Astrocyte (in vitro differentiated cells and primary cell): ENCODE data around the gene TRIM72. TPM values are rescaled to one million over a fixed set of nuclear protein-coding genes. Genes with fewer than 3 reads are reported as not detected.

Experiments
- DNase-seq: peaks from one replicate; pipeline ENCODE4 v3.0.0-alpha.2; 2010; ENCODE audit warnings: low read depth
- FAIRE-seq: peaks from 2 replicates; lab custom pipeline; 2011; peaks lifted over from hg19 to GRCh38; lab: Jason Lieb, UNC
- H2AFZ ChIP-seq: 2 replicates; pipeline ENCODE4 v1.6.0; 2012; ENCODE audit warnings: low read depth, low read length, inconsistent platforms
- H3K27ac ChIP-seq: 2 replicates; pipeline ENCODE4 v1.5.1; 2011; ENCODE audit warnings: low read depth, low read length, inconsistent platforms
- H3K27me3 ChIP-seq: 2 replicates; pipeline ENCODE4 v1.6.0; 2011; ENCODE audit warnings: low read length, inconsistent platforms; ENCODE audit not compliant: insufficient read depth
- H3K36me3 ChIP-seq: 2 replicates; pipeline ENCODE4 v1.5.1; 2011; ENCODE audit warnings: low read length, inconsistent platforms; ENCODE audit not compliant: insufficient read depth
- H3K4me1 ChIP-seq: 2 replicates; pipeline ENCODE4 v1.5.1; 2011; ENCODE audit warnings: low read length, inconsistent platforms; ENCODE audit not compliant: insufficient read depth
- H3K4me2 ChIP-seq: 2 replicates; pipeline ENCODE4 v1.6.0; 2012; ENCODE audit warnings: low read length, inconsistent platforms
- H3K4me3 ChIP-seq: 2 replicates; pipeline ENCODE4 v1.5.1; 2011; ENCODE audit warnings: low read depth, mild to moderate bottlenecking, low read length, inconsistent platforms; ENCODE audit not compliant: insufficient read depth
- H3K79me2 ChIP-seq: 2 replicates; pipeline ENCODE4 v1.6.0; 2012; ENCODE audit warnings: mild to moderate bottlenecking, low read length, inconsistent platforms; ENCODE audit not compliant: insufficient read depth
- H3K9ac ChIP-seq: 2 replicates; pipeline ENCODE4 v1.6.0; 2012; ENCODE audit warnings: mild to moderate bottlenecking, low read length, inconsistent platforms
- H3K9me3 ChIP-seq: 2 replicates; pipeline ENCODE4 v1.5.1; 2012; ENCODE audit warnings: low read depth, mild to moderate bottlenecking, low read length, inconsistent platforms; ENCODE audit not compliant: insufficient read depth
- H4K20me1 ChIP-seq: 2 replicates; pipeline ENCODE4 v1.6.0; 2012; ENCODE audit warnings: low read length, inconsistent platforms; ENCODE audit not compliant: insufficient read depth
- H3K27ac Mint-ChIP-seq: one replicate; pipeline ENCODE4 v1.8.0; 2021; ENCODE audit warnings: mild to moderate bottlenecking, mixed read lengths; ENCODE audit not compliant: unreplicated experiment
- H3K27me3 Mint-ChIP-seq: one replicate; pipeline ENCODE4 v1.8.0; 2021; ENCODE audit warnings: low read depth, mixed read lengths; ENCODE audit not compliant: unreplicated experiment
- H3K36me3 Mint-ChIP-seq: one replicate; pipeline ENCODE4 v1.8.0; 2021; ENCODE audit warnings: low read depth, mixed read lengths; ENCODE audit not compliant: unreplicated experiment
- H3K4me1 Mint-ChIP-seq: one replicate; pipeline ENCODE4 v1.8.0; 2021; ENCODE audit warnings: low read depth, mixed read lengths; ENCODE audit not compliant: unreplicated experiment
- H3K4me3 Mint-ChIP-seq: one replicate; pipeline ENCODE4 v1.8.0; 2021; ENCODE audit warnings: mild to moderate bottlenecking, moderate library complexity, mixed read lengths; ENCODE audit not compliant: unreplicated experiment
- H3K9me3 Mint-ChIP-seq: one replicate; pipeline ENCODE4 v1.8.0; 2021; ENCODE audit warnings: mild to moderate bottlenecking, mixed read lengths; ENCODE audit not compliant: unreplicated experiment
- CTCF ChIP-seq: IDR thresholded peaks from 2 replicates; pipeline ENCODE4 v1.5.1; 2011; ENCODE audit warnings: low read depth, mild to moderate bottlenecking, inconsistent platforms, low read length, moderate library complexity; ENCODE audit not compliant: insufficient read depth
- EZH2 ChIP-seq: IDR thresholded peaks from 2 replicates; pipeline ENCODE4 v1.6.1; 2012; ENCODE audit warnings: mild to moderate bottlenecking, low read length, inconsistent platforms; ENCODE audit not compliant: insufficient read depth
- total RNA-seq: library from RNA; stranded (reverse); gene quantifications from 2 replicates; pipeline ENCODE4 v1.2.1, GENCODE V29; 2021

TRIM72 gene
- total RNA-seq, 1 donor from 2014 or later, result not detected

- Histone ChIP-seq H3K4me2 (peak overlapping the region; percentile 92), H3K27ac (peak overlapping the region; percentile 98), H3K4me1 (peaks cover 26% of the 10 kb centered on the region), H4K20me1 (peaks cover 58% of the 10 kb centered on the region), H3K9ac (peak overlapping the region; percentile 99), H3K79me2 (peaks cover 69% of the 10 kb centered on the region), H3K4me3 (peak overlapping the region; percentile 92), H3K9me3 (no peaks in the 10 kb centered on the region), H3K36me3 (peaks cover 36% of the 10 kb centered on the region), H3K27me3 (no peaks in the 10 kb centered on the region), H2AFZ (no peak overlapping the region)
- peaks cover 17% of the 10 kb centered on the region for H3K36me3 Mint-ChIP-seq
- DNase-seq (no peak), FAIRE-seq (no peak)
- H3K27me3 Mint-ChIP-seq, result no peaks in the 10 kb centered on the region
- H3K27ac Mint-ChIP-seq, result peak overlapping the region; percentile 100
- TF ChIP-seq EZH2 (no peak), CTCF (no peak)
- H3K9me3 Mint-ChIP-seq, result no peaks in the 10 kb centered on the region
- peaks cover 35% of the 10 kb centered on the region for H3K4me1 Mint-ChIP-seq
- peak overlapping the region; percentile 98 for H3K4me3 Mint-ChIP-seq
These were observed 32.7 kb upstream of the TRIM72 start for GRCh38 chr16:31181102-31181830.

GRCh38 chr16:31182391-31182790, 31.5 kb upstream of the TRIM72 start:
- no peaks in the 10 kb centered on the region for H3K9me3 Mint-ChIP-seq
- Histone ChIP-seq H3K4me1 (peaks cover 26% of the 10 kb centered on the region), H3K27me3 (no peaks in the 10 kb centered on the region), H4K20me1 (peaks cover 69% of the 10 kb centered on the region), H3K27ac (no peak overlapping the region), H3K4me3 (peak overlapping the region; percentile 92), H3K36me3 (peaks cover 48% of the 10 kb centered on the region), H3K79me2 (peaks cover 81% of the 10 kb centered on the region), H3K9me3 (no peaks in the 10 kb centered on the region), H2AFZ (no peak overlapping the region), H3K4me2 (peak overlapping the region; percentile 92), H3K9ac (peak overlapping the region; percentile 99)
- no peak for DNase-seq
- no peak for FAIRE-seq
- H3K4me3 Mint-ChIP-seq, result peak overlapping the region; percentile 98
- peaks cover 26% of the 10 kb centered on the region for H3K36me3 Mint-ChIP-seq
- peaks cover 45% of the 10 kb centered on the region for H3K4me1 Mint-ChIP-seq
- TF ChIP-seq EZH2 (no peak), CTCF (no peak)
- peak overlapping the region; percentile 83 for H3K27ac Mint-ChIP-seq
- no peaks in the 10 kb centered on the region for H3K27me3 Mint-ChIP-seq
